Endodermal cell (in vitro differentiated cells): ENCODE results near the gene KCNG2. TPM values are rescaled to one million over a fixed set of nuclear protein-coding genes. Genes with fewer than 3 reads are reported as not detected.
A peak's percentile ranks its signal among the peaks of the same experiment; 100 is the strongest.

ENCODE experiments used
- DNase-seq: peaks from one replicate; pipeline ENCODE4 v3.0.0-alpha.2; 2017
- H3K27ac ChIP-seq: 2 replicates; pipeline ENCODE4 v1.5.1; 2013; ENCODE audit warnings: mild to moderate bottlenecking, low read depth, low read length, moderate library complexity
- H3K27me3 ChIP-seq: 2 replicates; pipeline ENCODE4 v1.6.1; 2013; ENCODE audit warnings: mild to moderate bottlenecking, low read length, moderate library complexity; ENCODE audit not compliant: insufficient read depth, control insufficient read depth, poor library complexity, severe bottlenecking
- H3K36me3 ChIP-seq: 2 replicates; pipeline ENCODE4 v1.7.0; 2013; ENCODE audit warnings: mild to moderate bottlenecking, low read length, moderate library complexity; ENCODE audit not compliant: control insufficient read depth, insufficient read depth
- H3K4me1 ChIP-seq: one replicate; pipeline ENCODE4 v1.7.0; 2013; ENCODE audit warnings: low read length; ENCODE audit not compliant: control insufficient read depth, insufficient read depth
- H3K4me3 ChIP-seq: 2 replicates; pipeline ENCODE4 v1.5.1; 2013; ENCODE audit warnings: mild to moderate bottlenecking, low read length, moderate library complexity
- H3K9ac ChIP-seq: 2 replicates; pipeline ENCODE4 v1.6.1; 2013; ENCODE audit warnings: mild to moderate bottlenecking, low read length, moderate library complexity; ENCODE audit not compliant: poor library complexity, severe bottlenecking; ENCODE audit errors: extremely low read depth
- H3K9me3 ChIP-seq: 2 replicates; pipeline ENCODE4 v1.6.1; 2013; ENCODE audit warnings: mild to moderate bottlenecking, low read length, moderate library complexity; ENCODE audit not compliant: control insufficient read depth
- H3K27ac Mint-ChIP-seq: 2 replicates; pipeline ENCODE4 v1.8.0; 2020; ENCODE audit warnings: mixed read lengths
- H3K27me3 Mint-ChIP-seq: 2 replicates; pipeline ENCODE4 v1.8.0; 2021; ENCODE audit warnings: mild to moderate bottlenecking, mixed read lengths; ENCODE audit not compliant: insufficient read depth
- H3K36me3 Mint-ChIP-seq: 2 replicates; pipeline ENCODE4 v1.8.0; 2020; ENCODE audit warnings: low read depth, mixed read lengths
- H3K4me1 Mint-ChIP-seq: 2 replicates; pipeline ENCODE4 v1.8.0; 2020; ENCODE audit warnings: mixed read lengths
- H3K4me3 Mint-ChIP-seq: 2 replicates; pipeline ENCODE4 v1.8.0; 2020; ENCODE audit warnings: mild to moderate bottlenecking, moderate library complexity, mixed read lengths
- H3K9me3 Mint-ChIP-seq: 2 replicates; pipeline ENCODE4 v1.8.0; 2020; ENCODE audit warnings: mild to moderate bottlenecking, mixed read lengths
- CTCF ChIP-seq: fragments of 200-600 bp; sonication (generic); conservative IDR thresholded peaks from 2 replicates; pipeline ENCODE4 v1.5.0; 2021; ENCODE audit warnings: antibody characterized with exemption, mild to moderate bottlenecking
- WGBS, 2 experiments: methylation state at CpG; one replicate each; pipeline versions ENCODE4 v1.1.5 to v1.1.7; 2013; ENCODE audit warnings: missing lambda C conversion rate in 2 of 2, mixed read lengths in 1 of 2; ENCODE audit not compliant: insufficient coverage in 1 of 2, insufficient read length in 1 of 2; 5-methylcytosine and 5-hydroxymethylcytosine counted together
- total RNA-seq, 2 donors: library from RNA; stranded (reverse); fragmentation: NEBNext Ultra II Directional in 1 of 2; extraction: Animal tissue kit (Norgen Biotek cat#: 25700) in 1 of 2; gene quantifications; 2 replicates in 1 of 2; 3 replicates in 1 of 2; pipeline ENCODE4 v1.2.1, GENCODE V29; 2021

KCNG2 gene
- total RNA-seq, 2 donors from 2014 or later = not detected

DNA sequence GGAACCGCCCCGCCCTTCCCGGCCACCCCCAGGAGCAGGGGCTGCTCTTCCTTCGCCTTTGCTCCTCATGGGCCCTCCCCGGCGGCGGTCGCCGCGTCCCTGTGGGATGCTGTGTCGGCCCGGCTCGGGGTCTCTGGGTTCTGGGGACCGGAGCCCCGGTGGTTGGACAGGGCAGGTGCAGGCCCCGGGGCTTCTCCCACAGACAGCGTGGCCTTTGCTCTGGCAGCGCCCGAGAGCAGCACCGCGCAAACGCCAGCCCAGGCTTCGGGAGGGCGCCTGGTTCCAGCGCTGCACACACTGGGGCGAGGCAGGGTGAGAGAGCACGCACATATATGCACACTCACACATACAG, 9.0 kb upstream of the KCNG2 start:
- H3K27ac ChIP-seq = no peak overlapping the region
- H3K36me3 ChIP-seq = no peaks in the 10 kb centered on the region
- 70 to 74% methylated on average over 13 to 27 of the region's 27 CpGs for WGBS, 2 experiments
- H3K4me1 Mint-ChIP-seq = peaks cover 8% of the 10 kb centered on the region
- peaks cover 80% of the 10 kb centered on the region for H3K27me3 Mint-ChIP-seq
- peak; percentile 81 for DNase-seq
- peaks cover 9% of the 10 kb centered on the region for H3K4me1 ChIP-seq
- no peaks in the 10 kb centered on the region for H3K36me3 Mint-ChIP-seq
- H3K27me3 ChIP-seq = peaks cover 69% of the 10 kb centered on the region
- H3K9ac ChIP-seq = no peak overlapping the region
- H3K9me3 Mint-ChIP-seq = no peaks in the 10 kb centered on the region
- no peak overlapping the region for H3K4me3 Mint-ChIP-seq
- H3K9me3 ChIP-seq = no peaks in the 10 kb centered on the region
- TF ChIP-seq CTCF = peak; percentile 62
- no peak overlapping the region for H3K27ac Mint-ChIP-seq
- H3K4me3 ChIP-seq = no peak overlapping the region

GRCh38 chr18:79789091-79789891, 8.4 kb upstream of the KCNG2 start:
- Histone ChIP-seq H3K27ac (no peak overlapping the region), H3K36me3 (no peaks in the 10 kb centered on the region), H3K9me3 (no peaks in the 10 kb centered on the region), H3K27me3 (peaks cover 69% of the 10 kb centered on the region), H3K4me3 (no peak overlapping the region), H3K4me1 (peaks cover 9% of the 10 kb centered on the region), H3K9ac (no peak overlapping the region)
- Mint-ChIP-seq H3K9me3 (no peaks in the 10 kb centered on the region), H3K36me3 (no peaks in the 10 kb centered on the region), H3K27me3 (peaks cover 75% of the 10 kb centered on the region), H3K4me3 (no peak overlapping the region), H3K27ac (no peak overlapping the region), H3K4me1 (peaks cover 8% of the 10 kb centered on the region)
- TF ChIP-seq CTCF = no peak
- DNase-seq = no peak
- 91 to 94% methylated on average over 38 to 54 of the region's 54 CpGs for WGBS, 2 experiments

GRCh38 chr18:79789901-79790890, 7.5 kb upstream of the KCNG2 start:
- DNase-seq = no peak
- Mint-ChIP-seq H3K27me3 (peaks cover 72% of the 10 kb centered on the region), H3K4me3 (no peak overlapping the region), H3K9me3 (no peaks in the 10 kb centered on the region), H3K4me1 (peaks cover 8% of the 10 kb centered on the region), H3K27ac (no peak overlapping the region), H3K36me3 (no peaks in the 10 kb centered on the region)
- Histone ChIP-seq H3K27ac (no peak overlapping the region), H3K9me3 (no peaks in the 10 kb centered on the region), H3K4me3 (no peak overlapping the region), H3K4me1 (peaks cover 9% of the 10 kb centered on the region), H3K9ac (no peak overlapping the region), H3K27me3 (peaks cover 63% of the 10 kb centered on the region), H3K36me3 (no peaks in the 10 kb centered on the region)
- no peak for TF ChIP-seq CTCF
- 89 to 91% methylated on average over 38 to 46 of the region's 46 CpGs for WGBS, 2 experiments
